ENCODE measurements around the gene ZNF786.
A peak's percentile ranks its signal among the peaks of the same experiment; 100 is the strongest.

ZNF786 gene

DNA sequence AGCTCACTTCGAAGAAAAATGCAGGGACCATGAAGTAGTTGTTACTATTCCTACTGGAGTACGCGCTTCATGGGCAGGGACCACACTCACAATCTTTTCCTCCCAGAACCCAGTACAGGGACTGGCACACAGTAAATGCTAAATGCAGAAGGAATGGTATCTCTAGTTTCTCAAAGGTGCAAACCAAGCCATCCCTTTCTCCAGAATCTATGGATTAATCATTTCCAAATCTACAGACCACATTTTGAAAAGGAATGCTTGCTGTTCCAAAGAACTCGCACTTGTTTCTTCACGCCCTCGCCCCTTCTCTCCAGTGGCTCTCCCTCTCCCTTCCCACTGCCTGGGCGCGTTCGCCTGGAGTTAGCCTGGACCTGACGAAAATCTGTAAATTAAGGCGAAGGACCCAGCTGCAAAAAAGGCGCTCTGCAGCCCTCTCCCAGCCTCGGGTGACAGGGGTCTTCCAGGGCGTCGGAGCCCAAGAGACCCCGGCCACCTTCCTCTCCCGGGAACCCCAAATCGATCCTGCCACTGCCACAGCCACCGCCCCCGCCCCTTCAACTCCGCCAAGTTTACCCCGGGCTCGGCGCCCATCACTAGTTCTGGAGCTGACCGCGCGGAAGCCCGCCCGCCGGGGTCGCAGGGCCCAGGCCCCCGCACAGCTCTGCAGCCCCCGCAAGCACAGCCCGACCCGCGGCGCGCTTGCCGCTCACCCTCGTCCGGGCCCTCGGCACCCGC lies 62.7 kb downstream of the ZNF786 start:
- DNase-seq, result peak; percentile 2

- no peak for DNase-seq
These were observed 63.5 kb downstream of the ZNF786 start for GRCh38 chr7:149027055-149027454.

- DNase-seq, result no peak
These were observed 66.9 kb downstream of the ZNF786 start for GRCh38 chr7:149023662-149024061.

GRCh38 chr7:149022756-149023360 lies 67.7 kb downstream of the ZNF786 start:
- DNase-seq, result no peak

GRCh38 chr7:149021725-149022062 lies 68.8 kb downstream of the ZNF786 start:
- no peak for DNase-seq

DNA sequence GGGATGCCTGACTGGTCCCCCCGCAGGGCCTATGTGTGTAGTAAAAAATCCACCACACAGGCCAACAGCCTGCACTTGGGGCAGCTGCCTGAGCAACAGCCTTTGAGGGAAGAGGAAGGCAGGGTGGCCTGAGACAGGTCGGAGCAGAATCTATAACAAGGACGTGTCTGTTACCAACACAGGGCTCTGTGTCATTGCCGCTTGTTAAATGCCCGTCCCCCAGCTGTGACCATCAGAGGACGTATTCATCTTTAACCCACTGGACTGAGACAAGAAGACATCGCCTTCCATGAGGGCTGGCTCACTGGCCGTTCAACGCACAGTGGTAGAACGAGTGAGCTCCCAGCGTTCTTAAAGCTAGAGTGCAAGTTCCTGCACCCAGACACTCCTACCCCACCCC lies 70.0 kb downstream of the ZNF786 start:
- DNase-seq, result no peak
